Measurements from ENCODE around the gene RABEP2. TPM values are rescaled to one million over a fixed set of nuclear protein-coding genes. Genes with fewer than 3 reads are reported as not detected.
"Not testable (repeated sequence)": the region's sequence is repeated elsewhere in the genome, so short reads cannot be mapped to it uniquely, and the experiment has no call there.

Gene RABEP2
- total RNA-seq, 4 donors from 2014 or later: 70.6 to 394 (median 120) TPM

DNA sequence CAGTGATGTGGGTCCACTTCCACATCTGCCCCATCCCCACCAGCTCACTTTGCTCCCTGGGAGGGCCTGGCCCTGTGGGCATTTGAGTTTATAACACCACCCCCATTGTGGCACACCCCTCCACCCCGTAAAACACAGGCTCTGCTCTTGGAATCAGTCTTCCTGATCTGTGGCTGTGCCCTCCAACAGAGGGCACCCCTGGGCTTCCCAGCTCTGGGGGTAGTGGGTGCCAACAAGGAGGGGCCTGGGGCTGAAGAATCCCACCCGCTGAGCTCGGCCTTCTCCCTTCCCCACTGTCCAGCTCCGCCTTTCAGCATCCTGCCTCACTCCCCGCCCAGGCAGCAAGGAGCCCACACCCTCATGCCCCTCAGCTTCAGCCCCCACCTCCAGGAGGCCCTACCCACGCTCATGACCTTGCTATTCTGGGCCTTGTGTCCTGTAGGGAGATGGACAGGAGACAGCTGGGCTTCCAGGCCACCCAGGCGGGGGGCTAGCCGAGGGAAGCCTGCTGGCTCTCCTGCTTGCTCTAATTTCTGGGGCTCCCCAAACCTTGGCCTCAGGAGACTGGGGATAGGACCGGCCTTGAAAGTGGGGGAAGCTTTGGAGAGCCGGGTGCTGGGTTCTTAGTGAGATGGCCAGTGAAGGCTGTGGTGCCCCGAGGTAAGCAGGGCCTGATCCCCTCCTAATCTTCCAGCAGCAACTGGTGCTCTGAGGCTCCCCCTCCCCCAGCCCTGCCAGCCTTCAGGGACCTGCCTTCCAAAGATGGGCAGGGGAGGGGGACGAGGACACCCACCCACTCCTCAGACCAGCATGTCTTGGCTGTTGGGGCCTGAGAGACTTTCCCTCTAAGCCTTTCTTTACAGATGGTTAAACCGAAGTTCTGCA is 49.7 kb downstream of the RABEP2 start:
- Histone ChIP-seq H3K36me3 (peaks cover 0 to 41% (median 0%) of the 10 kb centered on the region in 3 donors), H3K4me3 (no peak overlapping the region)
- TF ChIP-seq POLR2A (IDR thresholded peaks at IDR 0.05): no peak
- no peak for TF ChIP-seq CTCF (IDR thresholded peaks at IDR 0.05)

GRCh38 chr16:28874406-28874805 is 50.6 kb downstream of the RABEP2 start:
- no peak for DNase-seq
- Histone ChIP-seq H3K4me1 (peaks cover 0 to 6% (median 3%) of the 10 kb centered on the region in 4 donors), H3K27ac (no peak overlapping the region), H3K9me3 (no peaks in the 10 kb centered on the region), H3K4me3 (no peak overlapping the region), H3K27me3 (no peaks in the 10 kb centered on the region), H3K36me3 (peaks cover 0 to 51% (median 0%) of the 10 kb centered on the region in 3 donors)
- TF ChIP-seq CTCF (IDR thresholded peaks at IDR 0.05) (no peak), POLR2A (IDR thresholded peaks at IDR 0.05) (no peak)

More for the DNA sequence above, 49.7 kb downstream of the RABEP2 start:
- peaks cover 0 to 13% (median 5%) of the 10 kb centered on the region in 4 donors for H3K4me1 ChIP-seq
- H3K27me3 ChIP-seq: no peaks in the 10 kb centered on the region
- no peak overlapping the region for H3K27ac ChIP-seq
- DNase-seq: no peak
- no peaks in the 10 kb centered on the region for H3K9me3 ChIP-seq

- H3K9me3 ChIP-seq: no peaks in the 10 kb centered on the region
- TF ChIP-seq CTCF (IDR thresholded peaks at IDR 0.05) (peak; percentile 43 to 76 (median 68)), POLR2A (IDR thresholded peaks at IDR 0.05) (no peak)
- DNase-seq: peak in 2 of 3 donors; percentile 35 to 66
- no peak overlapping the region for H3K4me3 ChIP-seq
- H3K4me1 ChIP-seq: no peaks in the 10 kb centered on the region
- H3K27me3 ChIP-seq: no peaks in the 10 kb centered on the region
- H3K36me3 ChIP-seq: peaks cover 0 to 58% (median 0%) of the 10 kb centered on the region in 3 donors
- H3K27ac ChIP-seq: no peak overlapping the region
These were observed 51.4 kb downstream of the RABEP2 start for GRCh38 chr16:28873543-28874201.

DNA sequence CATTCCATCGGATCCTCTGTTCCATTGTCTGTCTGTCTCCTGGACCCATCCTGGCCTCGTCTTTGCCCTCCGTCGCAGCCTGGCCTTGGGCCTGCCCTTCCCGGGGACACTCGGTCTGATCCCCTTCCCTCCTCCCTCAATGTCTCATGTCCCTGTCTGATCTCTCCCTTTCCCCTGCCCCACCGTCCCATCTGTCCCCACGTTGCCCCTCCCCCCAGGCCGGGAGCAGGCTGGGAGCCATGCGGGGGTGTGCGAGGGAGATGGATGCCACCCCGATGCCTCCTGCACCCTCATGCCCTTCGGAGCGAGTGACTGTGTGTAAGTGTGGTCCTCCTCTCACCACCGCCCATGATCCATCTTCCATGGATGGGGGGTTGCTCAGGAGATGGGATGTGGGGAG is 52.1 kb downstream of the RABEP2 start:
- no peak for DNase-seq
- H3K4me3 ChIP-seq: no peak overlapping the region
- peaks cover 0 to 66% (median 0%) of the 10 kb centered on the region in 3 donors for H3K36me3 ChIP-seq
- H3K9me3 ChIP-seq: no peaks in the 10 kb centered on the region
- no peaks in the 10 kb centered on the region for H3K4me1 ChIP-seq
- H3K27ac ChIP-seq: no peak overlapping the region
- H3K27me3 ChIP-seq: no peaks in the 10 kb centered on the region
- TF ChIP-seq CTCF (IDR thresholded peaks at IDR 0.05) (no peak), POLR2A (IDR thresholded peaks at IDR 0.05) (no peak)

DNA sequence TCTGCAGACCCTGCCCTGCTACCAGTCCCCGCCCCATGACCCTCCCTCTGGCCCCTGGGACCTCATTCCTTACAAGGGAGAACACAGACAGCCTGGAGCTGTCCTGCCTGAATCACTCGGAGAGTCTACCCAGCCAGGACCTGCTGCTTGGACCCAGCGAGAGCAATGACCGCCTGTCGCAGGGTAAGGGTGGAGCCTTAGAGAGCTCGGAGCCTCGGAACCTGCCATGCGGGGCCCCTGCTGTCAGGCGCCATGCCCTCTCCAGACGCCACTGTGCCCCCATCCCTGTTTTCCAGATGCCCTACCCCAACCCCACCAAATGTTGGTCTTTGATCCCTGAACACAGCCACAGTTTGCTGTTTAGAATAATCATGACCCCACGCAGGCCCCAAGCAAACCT is 55.8 kb downstream of the RABEP2 start:
- Histone ChIP-seq H3K27ac (no peak overlapping the region), H3K27me3 (no peaks in the 10 kb centered on the region), H3K4me3 (no peak overlapping the region), H3K36me3 (peaks cover 0 to 77% (median 0%) of the 10 kb centered on the region in 3 donors), H3K4me1 (peaks cover 0 to 22% (median 10%) of the 10 kb centered on the region in 4 donors), H3K9me3 (no peaks in the 10 kb centered on the region)
- TF ChIP-seq CTCF (IDR thresholded peaks at IDR 0.05) (no peak), POLR2A (IDR thresholded peaks at IDR 0.05) (no peak)
- DNase-seq: no peak

DNA sequence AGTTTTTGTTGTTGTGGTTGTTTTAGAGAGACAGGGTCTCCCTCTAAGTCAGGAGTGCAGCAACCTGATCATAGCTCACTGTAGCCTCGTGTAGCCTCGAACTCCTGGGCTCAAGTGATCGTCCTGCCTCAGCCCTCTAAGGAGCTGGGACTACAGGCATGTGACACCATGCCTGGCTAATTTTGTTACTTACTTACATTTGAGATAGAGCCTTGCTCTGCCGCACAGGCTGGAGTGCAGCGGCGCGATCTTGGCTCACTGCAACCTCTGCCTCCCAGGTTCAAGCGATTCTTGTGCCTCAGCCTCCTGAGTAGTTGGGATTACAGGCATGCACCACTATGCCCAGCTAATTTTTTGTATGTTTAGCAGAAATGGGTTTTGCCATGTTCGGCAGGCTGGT is 57.4 kb downstream of the RABEP2 start:
- not testable (repeated sequence) for H3K4me3 ChIP-seq, H3K9me3 ChIP-seq, H3K27ac ChIP-seq, DNase-seq, H3K27me3 ChIP-seq
- Histone ChIP-seq H3K36me3 (peaks cover 0 to 61% (median 0%) of the 10 kb centered on the region in 3 donors), H3K4me1 (peaks cover 0 to 23% (median 12%) of the 10 kb centered on the region in 4 donors)
